ENCODE data around the gene PNKP. TPM values are rescaled to one million over a fixed set of nuclear protein-coding genes. Genes with fewer than 3 reads are reported as not detected.

The PNKP gene
- total and polyA plus RNA-seq, 2 of the 8 experiments (the other 6 are each of a cell fraction or from before 2014, with no cell fraction given) = 45.8 to 105 TPM

DNA sequence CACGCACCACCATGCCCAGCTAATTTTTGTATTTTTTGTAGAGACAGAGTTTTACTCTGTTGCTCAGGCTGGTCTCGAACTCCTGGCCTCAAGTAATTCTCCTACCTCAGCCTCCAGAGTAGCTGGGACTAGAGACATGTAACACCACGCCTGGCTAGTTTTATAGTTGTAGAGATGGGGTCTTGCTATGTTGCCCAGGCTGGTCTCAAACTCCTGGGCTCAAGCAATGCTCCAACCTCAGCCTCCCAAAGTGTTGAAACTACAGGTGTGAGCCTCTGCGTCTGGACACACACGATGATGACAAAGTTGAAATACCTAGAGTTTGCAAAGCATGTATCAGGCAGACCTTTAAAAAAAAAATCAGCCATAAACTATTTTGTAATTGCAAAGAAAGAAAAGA lies 21.0 kb downstream of the PNKP start (continued):
- no peak for TF ChIP-seq TAF1 (IDR thresholded peaks at IDR 0.05; ENCODE audit: low read depth, low read length)
- no peak for TF ChIP-seq CTBP2 (IDR thresholded peaks at IDR 0.05; ENCODE audit: borderline replicate concordance, insufficient read depth, insufficient read length, low read length)
- TF ChIP-seq SIRT6 (IDR thresholded peaks at IDR 0.05; ENCODE audit: low read length) = no peak
- no peak for TF ChIP-seq TBP (IDR thresholded peaks at IDR 0.05; ENCODE audit: low read depth, low read length)

Measured in H1 (cell line).